Stimulated activated CD8-positive, alpha-beta memory T cell treated with anti-CD3 and anti-CD28 coated beads, Interleukin-15, amount 100 ng/mL, for 1 hour (primary cell): Measurements from ENCODE around the gene LRRC37B.
"Not testable (repeated sequence)": the region's sequence is repeated elsewhere in the genome, so short reads cannot be mapped to it uniquely, and the experiment has no call there.

Experiments
- DNase-seq: peaks from one replicate; pipeline ENCODE4 v3.0.0-alpha.2; 2020; ENCODE audit warnings: low read depth

The LRRC37B gene

DNA sequence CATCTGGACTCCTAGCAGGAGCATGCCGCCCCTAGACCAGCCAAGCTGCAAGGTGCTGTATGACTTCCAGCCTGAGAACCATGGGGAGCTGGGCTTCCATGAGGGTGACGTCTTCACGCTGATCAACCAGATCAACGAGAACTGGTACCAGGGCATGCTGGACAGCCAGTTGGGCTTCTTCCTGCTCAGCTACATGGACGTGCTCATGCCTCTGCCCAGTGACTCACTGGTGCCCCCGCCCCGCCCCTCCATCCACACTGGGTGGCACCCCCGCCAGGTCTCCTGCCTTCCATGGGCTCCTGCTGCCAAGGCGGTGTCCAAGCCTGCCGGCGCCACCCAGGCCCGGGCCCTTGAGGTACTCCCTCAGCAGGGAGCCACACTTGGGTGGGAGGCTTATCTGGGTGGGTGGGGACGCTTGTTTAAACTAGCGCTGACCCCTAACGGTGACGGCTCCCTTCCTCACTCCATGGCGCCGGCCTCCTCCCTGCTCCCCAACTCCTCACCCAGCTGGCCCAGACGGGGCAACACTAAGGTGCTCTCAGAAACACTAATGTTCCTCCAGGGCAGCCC is 34.2 kb downstream of the LRRC37B start:
- not testable (repeated sequence) for DNase-seq

DNA sequence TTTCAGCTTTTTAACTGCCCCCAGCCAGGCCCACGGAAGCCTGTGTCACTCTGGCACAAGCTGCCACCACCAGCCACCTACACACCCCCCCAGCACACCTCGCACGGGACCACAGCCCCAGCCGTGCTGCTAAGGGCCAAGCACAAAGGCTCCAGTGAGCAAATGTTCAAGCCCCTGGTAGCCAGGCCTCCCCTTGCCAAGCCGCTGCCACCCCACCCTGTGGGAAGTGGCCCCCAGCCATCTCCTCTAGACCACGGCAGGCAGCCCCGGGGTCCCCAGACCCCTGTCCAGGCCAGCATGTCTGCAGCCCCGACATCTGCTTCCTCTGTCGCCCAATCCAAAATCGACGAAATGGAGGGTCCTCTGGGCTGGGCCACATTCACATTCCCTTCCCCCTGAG is 35.1 kb downstream of the LRRC37B start:
- DNase-seq, result not testable (repeated sequence)

- not testable (repeated sequence) for DNase-seq
Observed at GRCh38 chr17:32045611-32046010, 38.4 kb downstream of the LRRC37B start.

DNA sequence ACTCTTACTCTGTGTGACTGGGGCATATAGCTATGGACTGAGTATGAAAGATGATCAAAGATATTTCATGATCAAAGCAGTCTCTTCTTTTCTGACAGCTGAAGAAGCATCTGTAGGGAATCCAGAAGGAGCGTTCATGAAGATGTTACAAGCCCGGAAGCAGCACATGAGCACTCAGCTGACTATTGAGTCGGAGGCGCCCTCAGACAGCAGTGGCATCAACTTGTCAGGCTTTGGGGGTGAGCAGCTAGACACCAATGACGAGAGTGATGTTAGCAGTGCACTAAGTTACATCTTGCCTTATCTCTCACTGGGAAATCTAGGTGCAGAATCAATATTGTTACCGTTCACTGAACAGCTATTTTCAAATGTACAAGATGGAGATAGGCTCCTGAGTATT is 40.5 kb downstream of the LRRC37B start:
- not testable (repeated sequence) for DNase-seq

GRCh38 chr17:32054985-32055384 is 47.8 kb downstream of the LRRC37B start:
- not testable (repeated sequence) for DNase-seq

- DNase-seq, result not testable (repeated sequence)
Observed at GRCh38 chr17:32055425-32055824, 48.2 kb downstream of the LRRC37B start.

- DNase-seq, result not testable (repeated sequence)
Observed at GRCh38 chr17:32056500-32056899, 49.3 kb downstream of the LRRC37B start.

- DNase-seq, result not testable (repeated sequence)
Observed at GRCh38 chr17:32057460-32058105, 50.4 kb downstream of the LRRC37B start.

- DNase-seq, result not testable (repeated sequence)
Observed at GRCh38 chr17:32060695-32061094, 53.5 kb downstream of the LRRC37B start.

DNA sequence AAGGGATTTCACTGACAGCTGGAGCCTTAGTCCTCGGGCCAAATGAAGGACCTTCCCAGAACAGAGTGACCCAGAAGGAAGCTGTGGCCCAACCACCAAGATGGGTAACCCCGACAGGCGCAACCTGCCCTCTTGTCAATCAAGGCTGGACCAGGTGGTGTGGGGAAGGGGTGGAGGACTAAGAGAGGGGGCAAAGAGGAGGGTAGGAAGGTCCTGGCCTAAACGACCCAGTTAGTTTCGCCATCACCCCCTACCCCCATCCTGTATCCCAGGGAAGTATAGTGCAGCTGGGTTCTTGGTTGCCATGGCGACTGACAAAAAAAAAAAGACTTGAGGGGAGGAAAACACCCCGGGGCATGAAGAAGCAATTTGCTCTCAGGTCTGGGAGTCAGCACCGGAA is 54.7 kb downstream of the LRRC37B start:
- not testable (repeated sequence) for DNase-seq

GRCh38 chr17:32064091-32064490 is 56.9 kb downstream of the LRRC37B start:
- DNase-seq, result not testable (repeated sequence)

- not testable (repeated sequence) for DNase-seq
Observed at GRCh38 chr17:32066123-32066680, 59.0 kb downstream of the LRRC37B start.

DNA sequence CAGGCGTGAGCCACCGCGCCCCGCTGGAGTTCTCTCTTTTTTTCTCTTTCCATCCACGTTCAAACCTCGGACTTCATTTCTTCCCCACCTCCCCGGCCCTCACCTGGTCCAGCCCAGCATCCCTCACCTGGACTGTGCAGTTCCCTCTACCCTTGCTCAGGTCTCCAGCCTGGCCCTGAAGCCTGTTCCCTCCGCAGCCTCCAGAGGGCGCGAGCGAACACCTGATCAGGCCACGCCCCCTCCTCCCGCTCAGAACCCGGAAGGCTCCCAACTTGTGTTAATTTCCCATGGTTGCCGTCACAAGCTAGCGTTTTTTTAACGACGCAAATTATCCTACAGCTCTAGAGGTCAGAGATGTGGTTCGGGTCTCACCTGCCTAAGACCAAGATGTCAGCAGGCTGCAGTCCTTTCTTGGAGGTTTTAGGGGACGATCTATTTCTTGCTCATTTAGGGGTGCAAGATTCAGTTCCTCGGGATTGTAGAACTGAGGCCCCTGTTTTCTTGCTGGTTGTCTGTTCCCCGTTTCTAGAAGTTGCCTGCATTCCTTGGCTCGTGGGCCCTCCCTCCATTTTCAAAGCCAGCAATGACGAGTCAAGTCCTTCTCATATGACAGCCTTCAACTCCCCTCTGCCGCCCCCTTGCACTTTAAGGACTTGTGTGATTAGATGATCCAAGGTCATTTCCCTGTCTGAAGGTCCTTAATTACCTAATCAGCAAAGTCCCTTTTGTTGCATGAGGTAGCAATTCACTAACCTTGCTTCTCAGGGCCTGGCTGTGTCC is 59.9 kb downstream of the LRRC37B start:
- DNase-seq, result not testable (repeated sequence)

GRCh38 chr17:32069067-32069466 is 61.9 kb downstream of the LRRC37B start:
- not testable (repeated sequence) for DNase-seq

DNA sequence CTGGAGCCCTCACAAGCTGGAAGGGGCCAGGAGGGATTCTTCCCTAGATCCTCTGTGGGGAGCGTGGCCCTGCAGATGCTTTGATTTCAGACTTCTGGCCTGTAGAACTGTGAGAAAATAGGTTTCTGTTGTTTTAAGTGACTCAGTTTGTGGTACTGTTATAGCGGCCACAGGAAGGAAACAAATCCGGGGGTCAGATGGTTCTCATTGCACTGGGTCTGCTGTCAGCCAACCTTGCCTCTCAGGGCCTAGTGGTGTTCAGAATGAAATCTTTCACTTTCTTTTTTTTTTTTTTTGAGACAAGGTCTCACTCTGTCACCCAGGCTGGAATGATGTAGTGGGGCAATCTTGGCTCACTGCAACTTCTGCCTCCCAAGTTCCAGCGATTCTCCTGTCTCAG is 64.8 kb downstream of the LRRC37B start:
- DNase-seq, result not testable (repeated sequence)

GRCh38 chr17:32073131-32073530 is 65.9 kb downstream of the LRRC37B start:
- not testable (repeated sequence) for DNase-seq

- peak; percentile 43 for DNase-seq
Observed at GRCh38 chr17:32079753-32080152, 72.6 kb downstream of the LRRC37B start.

- DNase-seq, result not testable (repeated sequence)
Observed at GRCh38 chr17:32083550-32083979, 76.4 kb downstream of the LRRC37B start.

GRCh38 chr17:32084003-32084941 is 77.1 kb downstream of the LRRC37B start:
- DNase-seq, result not testable (repeated sequence)

DNA sequence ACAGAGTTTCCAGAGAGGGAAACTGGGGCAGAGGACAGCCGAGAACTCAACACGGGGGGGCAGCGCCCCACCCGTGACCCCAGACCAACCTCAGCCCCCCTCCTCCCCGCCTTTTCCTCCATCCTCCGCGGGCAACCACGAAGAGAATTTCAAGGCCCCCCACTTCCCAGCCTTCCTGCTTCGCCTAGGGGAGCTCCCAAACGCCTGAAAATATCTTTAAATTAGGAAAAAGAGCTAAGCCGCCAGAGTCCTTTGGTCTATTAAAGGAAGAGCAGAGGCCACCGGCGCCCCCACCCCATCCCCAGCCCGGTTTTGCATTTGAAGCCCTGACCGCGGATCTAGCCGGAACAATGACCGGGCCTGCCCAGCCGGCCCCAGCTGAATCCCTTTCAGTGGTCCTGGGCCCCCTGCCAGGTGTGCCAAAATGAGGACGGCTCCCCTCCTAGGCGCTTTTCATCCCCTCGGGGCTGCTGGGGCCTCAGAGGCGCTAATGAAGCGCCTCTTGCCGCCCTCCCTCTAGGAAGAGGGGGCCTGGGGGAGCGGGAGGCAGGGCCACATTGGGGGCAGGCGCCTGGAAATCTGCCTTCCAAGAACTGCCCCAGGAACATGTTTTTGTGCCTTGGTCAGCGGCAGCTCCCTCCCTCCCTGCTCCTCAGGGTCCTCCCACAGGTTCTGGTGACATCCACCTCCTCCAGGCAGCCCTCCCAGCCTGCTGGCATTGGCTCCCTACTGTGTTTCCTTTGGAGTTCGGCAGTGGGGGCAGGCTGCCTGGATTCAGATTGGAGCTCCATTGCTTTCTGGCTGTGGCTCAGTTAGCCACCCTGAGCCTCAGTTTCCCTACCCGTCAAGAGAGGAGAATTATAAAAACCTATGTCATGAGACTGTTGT is 78.0 kb downstream of the LRRC37B start:
- DNase-seq, result not testable (repeated sequence)
